Hepatocyte (in vitro differentiated cells): ENCODE results near the gene PTPN2. TPM values are rescaled to one million over a fixed set of nuclear protein-coding genes. Genes with fewer than 3 reads are reported as not detected.
A peak's percentile ranks its signal among the peaks of the same experiment; 100 is the strongest.

Experiments
- DNase-seq: peaks from one replicate; pipeline ENCODE4 v3.0.0-alpha.2; 2016; ENCODE audit warnings: low spot score
- H2AFZ ChIP-seq: fragments of 200-600 bp; sonication (generic); 2 replicates; pipeline ENCODE4 v1.6.0; 2016; ENCODE audit warnings: antibody characterized with exemption, mild to moderate bottlenecking
- H3K27ac ChIP-seq: fragments of 200-600 bp; sonication (generic); 2 replicates; pipeline ENCODE4 v1.5.1; 2016; ENCODE audit warnings: mild to moderate bottlenecking
- H3K27me3 ChIP-seq: fragments of 200-600 bp; sonication (generic); 2 replicates; pipeline ENCODE4 v1.6.1; 2016
- H3K36me3 ChIP-seq: fragments of 200-600 bp; sonication (generic); replicated peaks from 2 replicates; pipeline ENCODE4 v1.5.1; 2016; ENCODE audit warnings: low read depth; ENCODE audit not compliant: insufficient read depth
- H3K4me1 ChIP-seq: fragments of 200-600 bp; sonication (generic); 2 replicates; pipeline ENCODE4 v1.5.1; 2016; ENCODE audit warnings: mild to moderate bottlenecking, moderate library complexity; ENCODE audit not compliant: insufficient read depth
- H3K4me2 ChIP-seq: fragments of 200-600 bp; sonication (generic); 2 replicates; pipeline ENCODE4 v1.6.0; 2016
- H3K4me3 ChIP-seq: fragments of 200-600 bp; sonication (generic); 2 replicates; pipeline ENCODE4 v1.5.1; 2016; ENCODE audit warnings: mild to moderate bottlenecking
- H3K79me2 ChIP-seq: fragments of 200-600 bp; sonication (generic); 2 replicates; pipeline ENCODE4 v1.6.0; 2017; ENCODE audit warnings: mild to moderate bottlenecking
- H3K9me2 ChIP-seq: fragments of 200-600 bp; sonication (generic); replicated peaks from 2 replicates; pipeline ENCODE4 v1.6.0; 2017; ENCODE audit warnings: mild to moderate bottlenecking; ENCODE audit not compliant: insufficient read depth
- H3K9me3 ChIP-seq: fragments of 200-600 bp; sonication (generic); 2 replicates; pipeline ENCODE4 v1.5.1; 2016; ENCODE audit warnings: low read depth, mild to moderate bottlenecking
- H4K20me1 ChIP-seq: fragments of 200-600 bp; sonication (generic); 2 replicates; pipeline ENCODE4 v1.6.0; 2016; ENCODE audit warnings: mild to moderate bottlenecking; ENCODE audit not compliant: insufficient read depth, poor library complexity, severe bottlenecking
- CTCF ChIP-seq: fragments of 200-600 bp; sonication (generic); IDR thresholded peaks from 2 replicates; pipeline ENCODE4 v1.5.1; 2016; ENCODE audit warnings: antibody characterized with exemption, mild to moderate bottlenecking; ENCODE audit not compliant: poor library complexity
- EZH2 ChIP-seq: fragments of 200-600 bp; sonication (generic); IDR thresholded peaks from 2 replicates; pipeline ENCODE4 v1.6.1; 2016; ENCODE audit warnings: antibody characterized with exemption, mild to moderate bottlenecking, borderline replicate concordance
- EZH2phosphoT487 ChIP-seq: fragments of 200-600 bp; sonication (generic); IDR thresholded peaks from one replicate; pipeline ENCODE4 v1.6.1; 2018; ENCODE audit warnings: antibody characterized with exemption, mild to moderate bottlenecking, low read depth, moderate library complexity; ENCODE audit not compliant: unreplicated experiment, severe bottlenecking
- WGBS: methylation state at CpG from one replicate; pipeline ENCODE4 v1.1.6; 2016; ENCODE audit warnings: low lambda C conversion rate; ENCODE audit errors: missing lambda C conversion rate; 5-methylcytosine and 5-hydroxymethylcytosine counted together
- polyA plus RNA-seq: library from polyadenylated mRNA; unstranded; fragments of >200 nt; fragmentation: Nextera tagmentation; extraction: Ambion mirVana; gene quantifications from 2 replicates; pipeline ENCODE4 v1.2.1, GENCODE V29; 2016
- total RNA-seq: library from RNA; depleted of rRNA; stranded (reverse); fragments of >200 nt; gene quantifications from 2 replicates; pipeline ENCODE4 v1.2.3, GENCODE V29; 2014

PTPN2 gene
- total and polyA plus RNA-seq, 2 experiments from 2014 or later, result 32.0 to 36.7 TPM

DNA sequence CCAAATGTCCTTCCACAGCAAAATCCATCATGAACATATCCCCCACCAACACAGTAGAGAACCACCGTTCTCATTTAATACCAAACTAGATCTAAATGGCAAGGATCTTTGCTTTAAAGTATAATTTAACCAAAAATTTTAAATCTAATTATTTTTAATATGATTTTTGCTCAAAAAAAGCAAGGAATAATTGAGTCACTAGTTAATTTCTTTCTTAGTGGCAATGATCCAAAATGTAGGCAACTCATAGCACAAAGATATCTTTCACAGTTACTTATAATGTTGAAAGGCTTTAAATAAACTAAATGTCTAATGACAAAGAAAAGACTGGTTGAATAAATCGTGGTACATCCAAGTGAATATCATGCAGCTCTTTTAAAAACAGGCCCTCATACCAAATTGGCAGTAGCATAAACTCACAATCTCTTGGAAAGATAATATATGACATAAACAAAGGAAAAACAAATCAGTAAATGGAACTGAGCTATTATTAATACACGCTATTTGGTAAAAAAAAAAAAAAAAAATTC lies 20.3 kb downstream of the PTPN2 start:
- Histone ChIP-seq H4K20me1 (no peaks in the 10 kb centered on the region), H3K9me3 (no peaks in the 10 kb centered on the region), H3K9me2 (no peaks in the 10 kb centered on the region), H3K27ac (peak overlapping the region; percentile 89), H3K4me1 (peaks cover 10% of the 10 kb centered on the region), H3K36me3 (no peaks in the 10 kb centered on the region), H2AFZ (no peak overlapping the region), H3K27me3 (no peaks in the 10 kb centered on the region), H3K79me2 (peaks cover 84% of the 10 kb centered on the region), H3K4me2 (no peak overlapping the region), H3K4me3 (no peak overlapping the region)
- DNase-seq, result no peak
- TF ChIP-seq CTCF (no peak), EZH2 (no peak), EZH2phosphoT487 (no peak)
- WGBS, result 83% methylated on average over 3 of the region's 3 CpGs

- Histone ChIP-seq H3K9me3 (no peaks in the 10 kb centered on the region), H3K4me1 (peaks cover 10% of the 10 kb centered on the region), H3K9me2 (no peaks in the 10 kb centered on the region), H3K79me2 (peaks cover 78% of the 10 kb centered on the region), H3K36me3 (no peaks in the 10 kb centered on the region), H3K4me3 (no peak overlapping the region), H3K4me2 (peak overlapping the region; percentile 36), H3K27me3 (no peaks in the 10 kb centered on the region), H4K20me1 (no peaks in the 10 kb centered on the region), H2AFZ (no peak overlapping the region), H3K27ac (peak overlapping the region; percentile 89)
- TF ChIP-seq EZH2phosphoT487, result no peak
- TF ChIP-seq EZH2, result no peak
- TF ChIP-seq CTCF, result no peak
- 85% methylated on average over 2 of the region's 2 CpGs for WGBS
- no peak for DNase-seq
Measured at GRCh38 chr18:12862874-12863482, 21.1 kb downstream of the PTPN2 start.

DNA sequence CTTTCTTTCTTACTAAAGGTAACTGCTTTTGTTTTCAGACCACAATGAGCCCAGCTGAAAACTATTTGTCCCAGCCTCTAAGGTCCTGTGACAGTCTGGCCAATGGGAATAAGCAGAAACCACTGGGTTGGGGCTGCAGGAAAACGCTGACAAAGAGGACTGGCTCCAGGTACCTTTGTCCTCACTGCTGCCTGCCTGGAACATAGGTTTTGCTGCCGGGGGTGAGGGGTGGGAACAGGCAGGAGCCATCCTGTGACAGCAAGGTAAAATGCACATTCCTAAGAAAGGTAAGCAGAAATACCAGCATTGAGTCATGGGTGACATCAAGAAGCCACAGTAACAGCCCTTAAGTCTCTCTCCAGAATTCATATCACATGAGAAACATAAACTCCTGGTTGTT lies 21.6 kb downstream of the PTPN2 start:
- peaks cover 10% of the 10 kb centered on the region for H3K4me1 ChIP-seq
- H3K79me2 ChIP-seq, result peaks cover 77% of the 10 kb centered on the region

More for the DNA sequence above, 21.6 kb downstream of the PTPN2 start:
- H3K9me2 ChIP-seq, result no peaks in the 10 kb centered on the region
- TF ChIP-seq CTCF, result no peak
- no peak for TF ChIP-seq EZH2phosphoT487
- no peak for TF ChIP-seq EZH2
- H4K20me1 ChIP-seq, result no peaks in the 10 kb centered on the region
- no peak overlapping the region for H2AFZ ChIP-seq
- H3K9me3 ChIP-seq, result no peaks in the 10 kb centered on the region
- DNase-seq, result peak; percentile 76
- H3K36me3 ChIP-seq, result no peaks in the 10 kb centered on the region
- peak overlapping the region; percentile 89 for H3K27ac ChIP-seq
- 10% methylated on average over 2 of the region's 2 CpGs for WGBS
- H3K4me2 ChIP-seq, result peak overlapping the region; percentile 64
- no peak overlapping the region for H3K4me3 ChIP-seq
- no peaks in the 10 kb centered on the region for H3K27me3 ChIP-seq
